Omental fat pad (tissue), 4 donors: ENCODE measurements around the gene HAUS7. TPM values are rescaled to one million over a fixed set of nuclear protein-coding genes. Genes with fewer than 3 reads are reported as not detected.

Experiments used
- ATAC-seq: fragments of 150-250 bp; one replicate; pipeline ENCODE4 v1.9.1; 2016; ENCODE audit warnings: mild to moderate bottlenecking, moderate library complexity; ENCODE audit not compliant: low FRiP score
- DNase-seq: peaks from one replicate; pipeline ENCODE4 v3.0.0-alpha.2; 2019; ENCODE audit warnings: low spot score
- total RNA-seq, 4 donors: library from RNA; depleted of rRNA; stranded (reverse); fragments of >200 nt; gene quantifications; one replicate each; pipeline ENCODE4 v1.1.0, GENCODE V29; 2016
- TF ChIP-seq, protein P1 (sequence below), 3 donors: fragments of 450-650 bp; IDR thresholded peaks; one replicate each; pipeline ENCODE4 v1.5.1; 2016 to 2017; ENCODE audit warnings: antibody characterized with exemption in 3 of 3, mild to moderate bottlenecking in 3 of 3, moderate library complexity in 2 of 3

The HAUS7 gene
- total RNA-seq, 4 donors from 2014 or later, result 14.9 to 35.0 (median 23.9) TPM

DNA sequence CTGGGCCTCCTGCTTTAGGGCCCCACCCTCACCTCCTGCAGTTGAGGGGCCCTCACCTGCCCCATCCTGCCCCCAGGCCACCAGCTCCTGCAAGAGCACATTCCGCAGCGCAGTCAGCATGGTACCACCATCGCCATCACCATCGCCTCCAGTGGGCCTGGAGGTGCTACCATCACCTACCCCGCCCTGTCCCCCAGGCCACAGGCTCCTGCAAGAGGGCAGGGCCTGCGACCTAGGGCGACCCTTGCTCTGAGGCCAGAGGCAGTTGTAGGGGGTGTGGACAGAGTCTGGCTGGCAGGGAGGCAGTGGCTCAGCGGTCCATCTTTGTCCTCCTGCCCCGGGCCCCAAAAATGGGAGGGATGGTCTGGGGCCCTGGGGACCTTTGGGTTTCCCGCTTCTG lies 3.9 kb upstream of the HAUS7 start:
- DNase-seq (no peak), ATAC-seq (no peak)
- TF ChIP-seq, protein P1, sequence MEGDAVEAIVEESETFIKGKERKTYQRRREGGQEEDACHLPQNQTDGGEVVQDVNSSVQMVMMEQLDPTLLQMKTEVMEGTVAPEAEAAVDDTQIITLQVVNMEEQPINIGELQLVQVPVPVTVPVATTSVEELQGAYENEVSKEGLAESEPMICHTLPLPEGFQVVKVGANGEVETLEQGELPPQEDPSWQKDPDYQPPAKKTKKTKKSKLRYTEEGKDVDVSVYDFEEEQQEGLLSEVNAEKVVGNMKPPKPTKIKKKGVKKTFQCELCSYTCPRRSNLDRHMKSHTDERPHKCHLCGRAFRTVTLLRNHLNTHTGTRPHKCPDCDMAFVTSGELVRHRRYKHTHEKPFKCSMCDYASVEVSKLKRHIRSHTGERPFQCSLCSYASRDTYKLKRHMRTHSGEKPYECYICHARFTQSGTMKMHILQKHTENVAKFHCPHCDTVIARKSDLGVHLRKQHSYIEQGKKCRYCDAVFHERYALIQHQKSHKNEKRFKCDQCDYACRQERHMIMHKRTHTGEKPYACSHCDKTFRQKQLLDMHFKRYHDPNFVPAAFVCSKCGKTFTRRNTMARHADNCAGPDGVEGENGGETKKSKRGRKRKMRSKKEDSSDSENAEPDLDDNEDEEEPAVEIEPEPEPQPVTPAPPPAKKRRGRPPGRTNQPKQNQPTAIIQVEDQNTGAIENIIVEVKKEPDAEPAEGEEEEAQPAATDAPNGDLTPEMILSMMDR (IDR thresholded peaks at IDR 0.05), result no peak

DNA sequence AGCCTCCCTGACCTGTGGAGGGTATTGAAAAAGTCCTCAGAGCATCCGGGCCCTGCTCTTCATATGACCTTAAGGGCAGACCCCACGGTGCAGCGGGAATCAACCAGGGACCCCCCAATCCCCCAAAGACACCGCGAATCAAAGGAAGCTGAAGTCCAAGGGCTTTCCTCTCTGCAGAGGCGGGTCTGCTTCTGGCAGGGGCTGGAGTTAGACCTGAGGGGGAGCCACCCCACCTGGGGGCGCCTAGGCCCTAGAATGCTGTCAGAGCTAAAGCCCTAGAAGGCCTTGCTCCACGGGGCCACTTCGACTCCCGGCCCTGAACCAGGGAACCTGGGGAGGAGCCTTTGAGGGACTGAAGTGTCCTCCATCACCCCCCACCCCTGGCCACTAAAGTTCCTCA lies 2.8 kb upstream of the HAUS7 start:
- no peak for DNase-seq
- ATAC-seq, result no peak
- TF ChIP-seq, protein P1 (IDR thresholded peaks at IDR 0.05), result no peak

DNA sequence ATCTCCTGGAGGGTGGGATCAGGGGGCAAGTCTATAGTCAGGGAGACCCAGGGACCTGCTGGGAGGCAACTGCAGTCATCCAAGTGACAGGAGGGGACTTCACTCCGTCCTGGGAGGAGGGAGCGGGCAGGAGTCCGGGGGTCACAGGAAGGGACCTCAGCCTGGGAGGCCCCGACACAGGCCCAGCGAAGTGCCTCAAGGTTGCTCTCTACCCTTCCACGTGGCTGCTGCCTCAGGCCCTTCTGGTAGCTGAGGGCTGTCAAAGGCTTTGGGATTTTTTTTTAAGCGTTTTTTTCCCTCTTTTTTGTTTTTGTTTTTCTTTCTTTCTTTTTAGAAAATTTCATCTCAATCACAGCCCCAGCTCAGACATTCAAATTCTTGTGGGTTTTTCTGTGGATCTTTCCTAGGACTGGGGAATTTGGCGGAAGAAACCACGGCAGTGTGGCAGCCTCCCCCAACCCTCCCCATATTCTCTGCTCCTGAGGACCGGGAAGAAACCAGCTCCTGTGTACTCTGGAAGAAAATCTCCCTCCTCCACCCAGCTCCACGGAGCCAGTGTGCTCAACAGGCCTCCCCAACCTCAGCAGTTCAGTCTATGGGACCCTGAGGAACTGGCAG lies 1.4 kb upstream of the HAUS7 start:
- DNase-seq, result no peak
- no peak for ATAC-seq
- TF ChIP-seq, protein P1 (IDR thresholded peaks at IDR 0.05), result no peak

DNA sequence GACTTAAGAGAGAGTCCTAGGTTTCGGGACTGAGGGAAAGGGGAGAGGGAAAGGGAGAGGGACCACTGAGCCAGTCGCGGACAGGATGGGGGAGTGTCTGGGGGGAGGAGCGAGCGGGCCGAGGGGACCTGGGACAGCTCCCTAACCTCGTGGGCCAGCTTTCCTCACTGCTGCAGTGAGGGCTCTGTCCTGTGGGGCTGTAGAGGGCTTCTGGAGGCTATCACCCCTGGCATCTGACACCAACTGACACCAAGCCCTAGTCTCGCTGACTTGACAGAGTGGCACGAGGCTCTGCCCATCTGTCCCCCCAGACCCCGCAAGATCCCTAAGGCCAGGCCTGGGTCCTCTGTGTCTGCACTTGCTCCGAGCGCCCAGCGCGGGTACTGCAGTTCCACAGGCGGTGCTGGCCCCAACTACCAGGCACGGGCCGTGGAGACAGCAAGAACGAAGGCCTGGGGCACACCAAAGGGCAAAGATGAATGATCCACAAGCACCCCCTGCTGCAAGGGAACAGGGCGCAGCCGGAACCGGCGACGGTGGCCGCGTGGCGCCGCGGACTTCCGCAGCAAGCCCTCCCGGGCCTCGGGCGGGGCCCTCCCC lies 465 bp downstream of the HAUS7 start:
- TF ChIP-seq, protein P1 (IDR thresholded peaks at IDR 0.05), result peak in 1 of 3 donors; percentile 10
- DNase-seq, result no peak
- peak; percentile 11 for ATAC-seq

DNA sequence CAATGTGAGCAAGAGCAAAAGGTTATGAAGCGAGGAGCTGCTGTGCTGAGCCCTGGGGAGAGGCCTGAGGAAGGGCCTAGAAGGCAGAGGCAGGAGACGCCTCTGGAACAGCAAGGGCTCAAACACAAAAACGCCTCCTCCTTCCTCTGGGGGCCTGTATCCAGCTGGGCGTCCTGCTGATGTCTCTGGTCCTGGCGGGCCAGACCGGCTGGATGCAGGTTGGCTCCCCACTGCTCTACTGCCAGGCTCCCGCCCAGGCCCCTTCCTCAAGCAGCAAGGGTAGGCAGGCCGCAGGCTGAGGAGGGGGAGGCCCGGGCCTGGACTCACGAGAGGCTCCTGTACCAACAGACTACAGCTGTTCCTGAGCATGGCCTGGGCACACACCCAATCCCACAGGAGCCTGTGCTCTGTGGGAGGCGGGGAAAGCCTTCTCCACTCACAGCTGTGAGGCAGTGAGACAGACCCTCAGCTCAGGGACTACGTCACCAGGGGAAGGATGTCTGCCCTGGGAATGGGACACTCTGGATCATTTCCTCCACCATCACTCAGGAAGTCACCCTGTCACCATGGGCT lies 2.3 kb downstream of the HAUS7 start:
- no peak for ATAC-seq
- no peak for DNase-seq
- TF ChIP-seq, protein P1 (IDR thresholded peaks at IDR 0.05), result no peak

- TF ChIP-seq, protein P1 (IDR thresholded peaks at IDR 0.05), result no peak
- ATAC-seq (no peak), DNase-seq (no peak)
Measured at GRCh38 chrX:153465691-153466380, 4.5 kb downstream of the HAUS7 start.
